AG04450 (cell line): ENCODE data around the gene PIK3AP1. TPM values are rescaled to one million over a fixed set of nuclear protein-coding genes. Genes with fewer than 3 reads are reported as not detected.

Experiments used
- CTCF ChIA-PET: fragments of 300-600, 350-600 bp; formaldehyde crosslinking; extraction: SDS; loops from one replicate; lab custom pipeline; 2022; ENCODE audit warnings: antibody characterized with exemption, inconsistent platforms; lab: Charles Lee
- POLR2A ChIA-PET: fragments of 350-600 bp; formaldehyde crosslinking; extraction: SDS; loops from one replicate; lab custom pipeline; 2021; ENCODE audit warnings: antibody characterized with exemption, inconsistent platforms; lab: Yijun Ruan, JAX
- DNase-seq: peaks from one replicate; pipeline ENCODE4 v3.0.0-alpha.2; 2011; ENCODE audit warnings: low read depth, low spot score
- H3K27ac ChIP-seq: one replicate; pipeline ENCODE4 v1.5.1; 2012; ENCODE audit warnings: low read depth, low read length, control low read depth
- H3K27me3 ChIP-seq: one replicate; pipeline ENCODE4 v1.6.0; 2012; ENCODE audit warnings: low read length; ENCODE audit not compliant: control insufficient read depth, insufficient read depth
- H3K4me3 ChIP-seq: 2 replicates; pipeline ENCODE4 v1.5.1; 2011; ENCODE audit warnings: mild to moderate bottlenecking, low read depth, low read length, control low read depth
- H3K9me3 ChIP-seq: 2 replicates; pipeline ENCODE4 v1.5.1; 2012; ENCODE audit warnings: low read length; ENCODE audit not compliant: control insufficient read depth, insufficient read depth
- CTCF ChIP-seq: IDR thresholded peaks from 2 replicates; pipeline ENCODE4 v1.5.1; 2011; ENCODE audit warnings: low read depth, low read length, control low read depth, inconsistent platforms
- polyA plus RNA-seq: library from polyadenylated mRNA; depleted of rRNA; stranded (reverse); fragments of >200 nt; gene quantifications from 2 replicates; pipeline ENCODE4 v1.2.3, GENCODE V29; 2011

PIK3AP1 gene
- polyA plus RNA-seq, 1 experiment: 0.05 TPM

DNA sequence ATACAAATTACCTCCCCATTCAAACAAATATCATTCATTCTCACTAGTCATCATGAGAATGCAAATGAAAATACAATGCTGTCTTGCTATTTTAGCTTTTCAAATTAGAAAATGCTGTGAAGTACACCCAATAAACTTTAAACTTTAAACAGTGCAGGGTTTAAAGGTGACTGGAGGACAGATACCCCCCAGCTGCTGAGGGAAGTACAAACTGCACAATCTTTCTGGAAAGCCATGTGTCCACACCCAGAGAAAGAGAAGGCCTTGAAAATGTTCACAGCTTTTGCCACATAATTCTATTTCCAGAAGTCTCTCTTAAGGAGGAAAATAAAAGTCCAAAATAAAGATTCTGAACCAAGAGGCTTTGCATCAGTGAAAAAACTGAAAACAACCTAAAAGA, 56.5 kb downstream of the PIK3AP1 start:
- ChIA-PET POLR2A (interaction anchor here (0.7 kb wide), 2 partner anchors 9 to 62 kb away, joined by 3 to 5 read pairs; no protein-coding TSS in a partner anchor), CTCF (interaction anchor here (0.9 kb wide), 1 partner anchor 20 kb away, joined by 3 read pairs; no protein-coding TSS in a partner anchor)
- Histone ChIP-seq H3K4me3 (no peak overlapping the region), H3K27me3 (no peaks in the 10 kb centered on the region), H3K9me3 (no peaks in the 10 kb centered on the region), H3K27ac (no peak overlapping the region)
- DNase-seq: no peak
- no peak for TF ChIP-seq CTCF

DNA sequence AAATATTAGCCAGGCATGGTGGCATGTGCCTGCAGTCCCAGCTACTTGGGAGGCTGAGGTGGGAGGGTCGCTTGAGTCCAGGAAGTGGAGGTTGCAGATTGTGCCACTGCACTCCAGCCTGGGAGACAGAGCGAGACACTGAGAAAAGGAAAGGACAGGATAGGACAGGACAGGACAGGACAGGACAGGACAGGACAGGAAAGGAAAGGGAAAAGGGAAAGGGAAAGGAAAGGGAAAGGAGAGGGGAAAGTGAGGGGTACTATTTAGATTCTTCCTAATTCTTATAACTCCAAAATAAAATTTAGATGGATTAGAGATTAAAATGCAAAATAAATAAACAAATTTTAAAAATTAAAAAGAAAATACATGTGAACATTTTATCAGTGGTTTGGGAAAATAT, 58.7 kb downstream of the PIK3AP1 start:
- Histone ChIP-seq H3K4me3 (no peak overlapping the region), H3K27me3 (peaks cover 2% of the 10 kb centered on the region), H3K27ac (no peak overlapping the region), H3K9me3 (no peaks in the 10 kb centered on the region)
- ChIA-PET CTCF (no interaction called here), POLR2A (no interaction called here)
- no peak for DNase-seq
- TF ChIP-seq CTCF: no peak

DNA sequence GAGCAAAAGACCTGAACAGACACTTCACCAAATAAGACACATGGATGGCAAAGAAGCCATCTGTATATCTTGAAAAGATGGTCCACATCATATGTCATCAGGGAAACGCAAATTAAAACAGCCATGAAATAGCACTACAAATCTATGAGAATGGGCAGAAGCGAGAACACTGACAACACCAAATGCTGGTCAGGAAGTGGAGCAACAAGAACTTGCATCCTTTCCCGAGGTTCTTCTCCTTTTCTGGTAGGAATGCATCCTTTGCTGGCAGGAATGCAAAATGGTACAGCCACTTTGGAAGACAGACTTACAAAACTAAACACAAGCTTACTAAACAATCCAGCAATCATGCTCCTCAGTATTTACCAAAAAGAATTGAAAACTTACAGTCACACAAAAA, 60.0 kb downstream of the PIK3AP1 start:
- Histone ChIP-seq H3K27me3 (peaks cover 2% of the 10 kb centered on the region), H3K4me3 (no peak overlapping the region), H3K9me3 (no peaks in the 10 kb centered on the region), H3K27ac (no peak overlapping the region)
- TF ChIP-seq CTCF: no peak
- no peak for DNase-seq
- ChIA-PET CTCF (interaction anchor here (0.5 to 0.6 kb wide), 2 partner anchors 19 to 30 kb away, joined by 3 to 4 read pairs; no protein-coding TSS in a partner anchor), POLR2A (no interaction called here)

GRCh38 chr10:96658844-96659243, 61.5 kb downstream of the PIK3AP1 start:
- no peak overlapping the region for H3K4me3 ChIP-seq
- H3K9me3 ChIP-seq: no peaks in the 10 kb centered on the region
- no peak for DNase-seq
- H3K27me3 ChIP-seq: peaks cover 2% of the 10 kb centered on the region
- no peak overlapping the region for H3K27ac ChIP-seq
- ChIA-PET CTCF (interaction anchor here (1.7 kb wide), 1 partner anchor 17 kb away, joined by 6 read pairs; no protein-coding TSS in a partner anchor), POLR2A (no interaction called here)
- no peak for TF ChIP-seq CTCF

GRCh38 chr10:96657385-96657784, 62.9 kb downstream of the PIK3AP1 start:
- Histone ChIP-seq H3K27ac (no peak overlapping the region), H3K9me3 (no peaks in the 10 kb centered on the region), H3K4me3 (no peak overlapping the region), H3K27me3 (peaks cover 2% of the 10 kb centered on the region)
- POLR2A ChIA-PET: no interaction called here
- no peak for TF ChIP-seq CTCF
- CTCF ChIA-PET: no interaction called here
- DNase-seq: no peak
